HG03159 (cell line): ENCODE measurements around the gene ARSJ.
A peak's percentile ranks its signal among the peaks of the same experiment; 100 is the strongest.
"Not testable (repeated sequence)": the region's sequence is repeated elsewhere in the genome, so short reads cannot be mapped to it uniquely, and the experiment has no call there.

Experiments
- ATAC-seq: cut with Tn5 transposase; IDR thresholded peaks from one replicate; pipeline ENCODE4 v1.9.1; 2021; ENCODE audit warnings: mild to moderate bottlenecking, moderate library complexity; ENCODE audit not compliant: unreplicated experiment

ARSJ gene

DNA sequence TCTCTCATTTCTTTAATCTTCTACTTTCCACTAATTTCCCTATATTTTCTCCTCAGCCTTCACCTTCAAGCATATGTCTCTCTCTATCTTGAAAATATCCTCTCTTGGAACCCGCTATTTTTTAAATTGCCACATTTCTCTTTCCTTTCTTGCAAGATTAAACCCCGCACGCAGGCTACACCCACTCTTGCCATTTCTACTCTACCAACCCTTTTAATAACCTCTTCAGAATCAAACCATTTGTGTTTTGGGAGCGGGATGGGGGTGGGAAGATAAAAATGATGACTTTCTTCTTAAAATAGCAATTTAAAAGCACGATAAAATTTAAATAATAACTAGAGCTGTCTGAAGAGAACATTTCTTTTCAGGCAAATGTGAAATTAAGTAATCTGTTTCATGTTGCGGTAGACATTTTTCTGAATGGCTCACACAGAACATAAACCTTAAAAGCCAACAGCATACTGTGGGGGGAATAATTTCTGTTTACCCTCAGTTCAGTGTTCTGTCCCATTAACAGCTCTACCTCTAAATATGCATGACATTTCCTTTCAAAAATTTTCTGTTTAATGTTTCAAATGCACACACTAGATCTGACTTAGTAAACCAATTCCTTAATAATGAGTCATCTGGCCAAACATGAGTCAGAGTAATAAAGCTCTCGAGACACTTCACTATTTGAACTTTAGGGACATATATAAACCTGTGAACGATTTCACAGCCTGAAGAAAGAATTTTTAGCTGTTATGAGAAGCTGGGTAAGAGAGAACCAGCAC, 20.5 kb downstream of the ARSJ start:
- no peak for ATAC-seq

DNA sequence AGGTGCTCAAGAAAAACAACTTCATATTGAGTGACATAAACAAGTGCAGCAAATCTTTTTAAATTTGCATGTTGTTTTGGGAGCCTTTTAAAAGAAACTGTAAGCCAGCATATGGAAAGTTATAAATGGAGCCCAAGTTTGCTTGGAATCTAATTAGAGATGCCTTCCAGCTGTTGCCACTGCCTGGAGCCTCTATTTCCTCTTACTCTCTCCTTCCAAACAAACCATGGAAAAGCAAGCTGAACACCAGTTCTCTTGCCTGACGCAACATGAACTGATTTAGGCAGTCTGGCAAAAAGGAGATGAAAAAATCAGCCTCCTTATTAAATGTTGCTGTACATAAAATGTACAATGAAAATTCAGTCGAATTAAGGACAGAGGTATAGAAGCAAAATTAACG, 21.5 kb downstream of the ARSJ start:
- no peak for ATAC-seq

DNA sequence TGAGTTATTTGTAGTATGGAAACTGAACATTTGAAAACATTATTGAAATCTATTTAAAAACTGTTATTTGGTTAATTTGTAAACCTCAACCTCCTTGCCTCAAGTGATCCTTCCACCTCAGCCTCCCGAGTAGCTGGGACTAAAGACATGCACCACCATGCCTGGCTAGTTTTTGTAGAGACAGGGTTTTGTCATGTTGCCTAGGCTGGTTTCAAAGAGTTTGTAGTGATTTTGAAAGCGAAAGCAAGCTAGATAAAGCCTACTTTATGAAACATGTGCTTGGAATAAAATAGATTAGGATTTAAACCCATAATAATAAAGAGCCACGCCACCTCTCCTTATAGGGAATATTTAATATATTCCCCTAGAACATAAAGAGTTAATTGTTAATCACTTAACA, 23.5 kb downstream of the ARSJ start:
- ATAC-seq = no peak

DNA sequence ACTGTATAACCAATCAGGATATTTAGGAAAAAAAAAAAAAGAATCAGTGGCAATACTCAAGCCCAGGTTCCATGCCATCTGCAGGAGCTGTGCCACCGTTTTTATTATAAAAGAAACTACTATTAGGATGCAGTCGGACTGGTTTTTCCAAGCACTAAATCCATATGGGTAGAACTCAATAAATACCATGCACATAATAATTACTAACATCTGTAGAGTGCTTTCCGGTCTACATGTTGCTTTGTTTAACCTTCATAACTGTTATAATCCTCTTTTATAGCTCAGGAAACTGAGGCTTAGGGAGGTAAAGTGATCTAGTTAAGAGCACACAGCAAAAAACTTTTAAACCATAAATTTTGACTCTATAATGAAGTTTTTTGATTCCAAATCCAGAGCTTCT, 24.0 kb downstream of the ARSJ start:
- no peak for ATAC-seq

DNA sequence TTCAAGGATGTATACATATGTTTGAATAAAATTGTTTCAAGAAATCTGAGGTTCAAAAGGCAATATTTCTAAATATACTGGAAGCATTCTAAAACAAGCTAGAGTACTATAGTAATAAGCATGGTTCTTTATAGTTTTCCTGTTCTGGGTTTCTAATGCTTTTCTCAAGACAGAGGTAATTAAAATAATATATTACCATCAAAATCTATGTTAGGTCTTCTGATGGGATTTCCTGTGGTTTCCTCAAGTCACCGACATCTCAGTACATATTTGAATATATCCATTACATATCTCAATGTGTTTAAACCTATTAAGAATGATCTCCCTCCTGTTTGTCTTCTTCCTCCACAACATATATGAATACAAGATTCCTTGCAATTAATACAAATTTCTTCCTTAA, 25.6 kb downstream of the ARSJ start:
- no peak for ATAC-seq

DNA sequence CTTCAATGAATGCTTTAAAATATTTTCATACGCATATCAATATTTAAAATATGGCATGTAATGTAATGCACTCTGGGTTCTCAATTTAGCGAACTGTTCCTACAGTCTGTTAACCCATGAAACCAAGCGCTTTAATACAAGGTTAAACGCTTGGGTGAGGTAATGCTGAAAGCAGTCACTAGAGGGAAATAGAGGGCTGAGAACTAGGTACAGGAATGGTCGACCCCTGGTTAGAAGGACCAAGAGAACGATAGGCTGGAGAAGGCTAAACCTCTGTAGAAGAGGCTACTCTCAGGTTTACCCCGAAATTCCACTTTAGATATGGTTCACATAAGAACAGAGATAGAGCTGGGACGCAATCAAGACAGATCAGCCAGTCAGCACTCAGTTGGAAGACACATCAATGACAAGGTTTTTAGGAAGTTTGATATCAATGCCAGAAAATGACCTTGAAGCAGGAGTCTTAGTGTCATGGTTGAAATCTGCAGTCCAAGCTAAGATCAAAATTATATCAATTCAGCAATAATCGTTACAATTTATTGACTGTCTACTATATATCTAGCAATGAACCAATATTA, 26.9 kb downstream of the ARSJ start:
- peak; percentile 90 for ATAC-seq

DNA sequence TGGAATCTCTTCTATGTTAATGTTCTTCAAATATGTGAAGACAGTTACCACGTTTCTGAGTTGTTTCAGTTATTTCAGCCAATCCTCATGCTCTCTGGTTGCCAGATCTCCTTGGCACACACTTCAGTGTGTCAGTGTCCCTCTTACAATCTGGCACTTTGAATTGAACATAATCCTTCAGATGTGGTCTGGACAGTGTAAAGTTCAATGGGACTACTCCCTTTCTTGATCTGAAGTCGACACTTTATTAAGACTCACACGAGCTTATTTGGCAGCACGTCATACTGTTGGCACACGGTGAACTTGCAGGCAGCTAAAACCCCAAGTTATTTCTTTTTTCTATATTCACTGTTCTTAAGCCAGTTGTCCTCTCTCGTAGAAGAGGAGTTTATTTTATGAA, 28.2 kb downstream of the ARSJ start:
- no peak for ATAC-seq

DNA sequence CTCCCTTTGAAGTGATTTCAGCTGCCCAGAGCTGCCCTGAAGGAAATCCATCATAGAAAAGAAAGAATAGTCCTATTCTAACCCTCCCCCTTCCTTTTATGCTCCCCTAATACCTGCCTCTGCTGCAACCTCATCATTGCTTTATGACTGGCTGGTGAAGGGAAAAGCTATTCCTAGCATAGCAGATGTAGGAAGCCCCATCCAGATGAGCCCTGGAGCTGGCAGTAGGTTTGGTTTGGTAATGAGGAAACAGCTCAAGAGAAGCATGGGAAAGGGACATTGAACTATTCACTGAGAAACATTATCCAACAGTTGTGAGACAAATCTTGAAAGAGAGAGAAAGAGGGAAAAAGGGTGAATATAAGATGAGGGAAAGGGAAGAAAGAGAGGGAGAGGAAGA, 29.2 kb downstream of the ARSJ start:
- no peak for ATAC-seq

DNA sequence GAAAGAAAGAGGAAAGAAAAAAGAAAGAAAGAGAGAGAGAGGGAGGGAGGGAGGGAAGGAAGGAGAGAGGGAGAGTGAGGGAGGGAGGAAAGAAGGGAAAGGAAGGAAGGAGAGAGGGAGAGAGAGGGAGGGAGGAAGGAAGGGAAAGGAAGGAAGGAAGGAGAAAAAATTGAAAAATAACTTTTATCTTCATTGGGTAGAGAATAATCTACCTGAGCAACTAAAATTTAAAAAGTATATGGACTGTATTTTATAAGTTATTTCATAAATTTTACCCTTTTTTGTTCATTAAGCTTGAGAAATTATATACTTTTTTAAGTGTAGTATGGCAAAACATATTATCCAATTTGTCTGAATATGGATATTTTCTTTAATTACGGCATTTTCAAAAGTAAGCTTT, 32.0 kb downstream of the ARSJ start:
- no peak for ATAC-seq

DNA sequence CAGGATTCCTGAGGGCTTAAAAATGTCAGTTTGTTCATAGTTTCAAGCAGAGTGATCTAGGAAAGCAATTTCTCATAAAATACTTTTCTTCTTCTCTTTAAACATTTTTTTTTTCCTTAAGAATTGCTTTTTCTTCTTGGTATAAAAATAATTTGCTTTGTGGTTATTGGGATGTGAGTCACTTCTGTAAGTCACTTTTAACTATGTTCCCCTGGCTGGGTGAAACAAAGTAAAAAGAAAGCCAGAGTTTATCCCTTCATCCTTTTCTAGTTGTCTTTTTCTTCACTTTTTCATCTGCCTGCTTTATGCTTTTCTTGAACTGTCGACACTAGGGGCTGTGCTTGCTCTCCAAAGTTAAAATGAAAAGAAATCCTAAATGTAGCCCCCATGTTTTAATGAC, 33.5 kb downstream of the ARSJ start:
- ATAC-seq = no peak

DNA sequence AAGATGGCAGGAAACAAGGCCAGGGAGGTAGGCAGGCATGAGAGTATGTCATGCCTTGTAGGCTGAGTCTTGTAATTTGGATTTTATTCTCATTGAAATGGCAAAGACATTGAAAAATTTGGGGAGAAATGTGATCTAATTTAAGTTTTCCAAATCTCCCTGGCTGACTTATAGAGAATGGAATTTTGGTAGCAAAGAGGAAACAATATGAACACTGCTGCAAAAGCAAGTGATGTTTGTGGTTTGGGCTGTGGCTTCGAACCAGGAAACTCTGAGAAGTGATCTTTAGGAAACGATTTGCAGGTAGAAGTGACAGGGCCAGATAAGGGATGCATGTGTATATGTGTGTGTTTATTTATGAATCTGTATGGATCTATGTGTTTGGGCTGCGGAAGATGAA, 35.6 kb downstream of the ARSJ start:
- no peak for ATAC-seq

DNA sequence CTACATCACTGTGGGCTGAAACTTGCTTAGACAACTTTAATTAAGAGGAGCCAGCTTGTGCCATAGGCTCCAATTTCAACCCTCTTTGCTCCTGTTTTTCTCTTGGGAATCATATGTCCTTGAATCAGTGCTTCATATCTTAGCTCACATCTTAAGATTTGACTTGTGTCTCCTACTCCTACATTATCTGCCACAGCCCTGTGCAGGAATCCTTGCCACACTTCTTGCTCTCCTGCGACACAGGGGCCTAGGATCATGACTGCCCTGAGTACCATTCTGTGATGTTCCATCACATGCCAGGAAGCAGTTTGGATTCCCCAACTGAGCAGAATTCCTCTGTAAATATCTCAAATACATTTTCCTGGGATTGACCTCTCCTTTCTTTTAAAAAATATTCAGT, 36.4 kb downstream of the ARSJ start:
- no peak for ATAC-seq

DNA sequence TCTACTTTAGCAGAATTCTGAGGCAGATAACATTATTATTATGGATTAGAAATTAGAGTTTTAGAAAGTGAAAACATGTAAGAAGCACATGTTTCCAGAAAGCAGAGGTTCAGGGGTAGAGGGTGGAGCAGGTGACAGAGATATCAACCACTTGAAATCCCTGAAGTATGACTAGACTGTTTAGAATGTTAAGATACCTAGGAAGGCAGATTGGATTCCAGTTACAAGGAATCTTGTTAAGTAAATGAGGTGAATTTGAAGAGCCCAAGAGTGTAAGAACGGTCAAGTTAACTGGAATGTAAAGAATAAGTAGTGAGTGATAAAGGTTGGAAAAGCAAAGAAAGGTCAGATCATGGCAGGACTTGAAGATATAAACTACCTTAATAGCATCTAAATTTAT, 37.6 kb downstream of the ARSJ start:
- ATAC-seq = no peak

DNA sequence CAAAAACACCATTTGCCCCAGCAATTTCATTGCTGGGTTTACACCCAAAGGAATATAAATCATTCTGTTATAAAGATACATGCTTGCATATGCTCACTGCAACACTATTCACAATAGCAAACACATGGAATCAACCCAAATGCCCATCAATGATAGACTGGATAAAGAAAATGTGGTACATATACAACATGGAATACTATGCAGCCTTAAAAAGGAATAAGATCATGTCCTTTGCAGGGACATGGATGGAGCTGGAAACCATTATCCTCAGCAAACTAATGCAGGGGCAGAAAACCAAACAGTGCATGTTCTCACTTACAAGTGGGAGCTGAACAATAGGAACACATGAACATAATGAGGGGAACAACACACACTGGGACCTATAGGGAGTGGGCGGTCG, 39.3 kb downstream of the ARSJ start:
- not testable (repeated sequence) for ATAC-seq

DNA sequence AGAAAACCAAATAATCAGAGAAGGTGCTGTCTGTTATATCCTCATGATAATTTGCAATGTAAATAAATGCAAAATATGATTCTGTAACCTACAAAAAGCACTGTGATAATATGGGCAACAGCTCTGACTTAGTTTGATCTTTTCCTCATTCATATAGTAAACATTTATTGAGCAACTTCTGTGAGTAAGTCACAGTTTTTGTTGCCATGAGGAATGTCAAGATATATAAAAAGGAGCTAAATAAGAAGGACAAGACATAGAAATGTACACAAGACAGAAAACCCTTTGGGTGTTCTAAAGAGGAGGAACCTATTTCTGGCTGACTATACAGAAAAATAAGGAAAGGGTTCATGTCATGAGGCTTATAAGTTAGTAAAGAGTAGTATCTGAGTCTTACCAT, 44.3 kb downstream of the ARSJ start:
- no peak for ATAC-seq

DNA sequence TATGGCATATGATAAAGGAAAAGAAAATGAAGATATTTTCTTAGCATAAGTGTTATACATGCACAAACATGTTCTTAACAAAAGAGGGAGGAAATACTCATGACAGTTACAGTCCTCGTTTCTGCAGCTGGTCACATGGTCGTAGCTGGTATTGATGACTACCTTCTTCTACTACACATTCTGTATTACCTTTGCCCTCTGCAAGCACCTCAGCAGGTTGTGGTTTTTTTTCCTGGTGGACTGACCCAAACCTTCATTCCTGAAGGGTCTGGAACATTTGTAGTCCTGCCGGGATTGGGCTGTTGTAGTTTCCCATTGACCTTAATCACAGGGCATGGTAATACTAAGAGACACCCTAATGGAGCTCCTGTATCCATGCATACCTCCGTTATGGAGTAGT, 54.7 kb downstream of the ARSJ start:
- ATAC-seq = not testable (repeated sequence)

DNA sequence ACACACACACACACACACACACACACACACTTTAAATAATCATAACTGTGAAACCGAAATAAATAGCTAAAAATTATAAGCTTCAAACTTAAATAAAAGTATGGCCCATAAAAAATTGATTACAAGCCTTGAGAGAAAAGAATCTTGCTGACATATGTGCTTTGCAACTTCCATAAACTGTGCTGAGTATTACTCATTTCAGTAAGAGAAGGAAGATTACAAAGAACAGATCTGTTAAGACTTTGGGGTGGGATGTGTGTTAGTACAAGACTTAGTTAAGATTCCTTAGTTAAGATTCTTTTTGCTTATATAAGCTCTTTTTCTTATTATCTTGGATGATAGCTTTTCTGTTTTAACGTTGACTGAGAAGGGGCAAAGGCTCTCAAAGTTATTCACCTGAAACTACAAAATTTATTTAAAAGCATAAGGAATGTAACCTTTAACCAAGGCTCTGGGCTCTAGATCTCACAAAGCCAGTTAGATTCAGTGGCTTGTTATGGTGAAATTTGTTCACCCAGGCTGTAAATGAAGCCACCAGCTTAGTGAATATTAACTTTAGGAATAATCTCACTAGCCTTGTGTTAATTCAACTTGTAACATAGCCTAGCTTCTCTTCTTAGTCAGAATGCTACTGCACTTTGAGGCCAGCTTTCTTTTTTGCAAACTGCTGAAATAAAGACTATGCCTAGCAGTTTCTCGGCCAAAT, 58.2 kb downstream of the ARSJ start:
- ATAC-seq = no peak

DNA sequence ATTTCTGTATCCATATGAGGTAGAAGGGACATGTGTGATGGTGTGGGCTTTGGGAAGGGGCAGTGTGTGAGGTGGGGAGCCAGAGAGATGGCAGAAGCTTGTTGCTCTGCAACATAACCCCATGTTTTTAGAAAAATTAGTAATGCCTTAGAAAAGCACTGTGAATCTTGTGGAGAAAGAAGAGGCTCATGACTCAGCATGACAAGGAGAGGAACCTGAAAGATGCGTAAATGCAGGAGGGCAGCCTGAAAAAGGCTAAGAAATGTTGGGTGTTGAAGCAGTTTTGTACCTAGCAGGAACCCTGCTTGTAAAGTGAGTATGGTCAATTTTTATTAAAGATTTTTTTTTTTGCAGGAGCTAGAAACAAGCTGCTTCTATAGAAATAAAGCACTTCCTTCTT, 59.8 kb downstream of the ARSJ start:
- ATAC-seq = no peak

DNA sequence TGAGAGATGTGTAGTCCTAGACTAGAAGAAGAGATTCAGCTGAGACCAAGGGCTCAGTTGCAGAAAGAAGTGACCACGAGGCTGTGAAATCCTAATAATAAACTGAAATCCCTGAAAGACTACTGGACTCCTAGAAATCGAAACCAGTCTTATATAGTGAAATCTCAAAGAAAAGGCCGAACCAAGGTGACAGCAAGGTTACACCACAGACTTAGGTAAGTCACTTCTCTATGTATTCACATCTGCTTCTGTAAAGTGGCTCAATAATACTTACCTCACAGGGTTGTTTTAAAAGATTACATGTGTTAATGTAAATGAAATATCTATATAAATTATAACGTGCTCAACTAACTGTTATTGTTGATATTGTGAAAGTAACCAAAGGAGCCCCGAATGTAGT, 60.3 kb downstream of the ARSJ start:
- ATAC-seq = no peak

DNA sequence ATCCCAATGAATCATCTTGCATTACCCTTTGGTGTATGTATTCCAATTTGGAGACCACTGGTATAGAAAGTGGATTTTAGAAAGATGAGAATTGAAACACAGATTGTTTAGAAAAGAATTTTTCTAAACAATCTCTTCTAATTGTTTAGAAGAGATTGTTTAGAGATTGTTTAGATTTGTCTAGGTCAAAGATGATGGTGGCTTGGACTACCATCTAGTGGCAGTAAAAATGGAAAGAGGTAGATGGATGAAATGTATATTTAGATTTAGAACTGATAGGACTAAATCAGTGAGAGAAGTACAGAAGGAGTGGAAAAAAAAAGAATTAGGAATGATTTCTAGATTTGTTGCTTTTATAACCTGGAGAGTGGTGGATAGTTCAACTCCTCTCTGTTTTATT, 70.6 kb downstream of the ARSJ start:
- ATAC-seq = no peak

DNA sequence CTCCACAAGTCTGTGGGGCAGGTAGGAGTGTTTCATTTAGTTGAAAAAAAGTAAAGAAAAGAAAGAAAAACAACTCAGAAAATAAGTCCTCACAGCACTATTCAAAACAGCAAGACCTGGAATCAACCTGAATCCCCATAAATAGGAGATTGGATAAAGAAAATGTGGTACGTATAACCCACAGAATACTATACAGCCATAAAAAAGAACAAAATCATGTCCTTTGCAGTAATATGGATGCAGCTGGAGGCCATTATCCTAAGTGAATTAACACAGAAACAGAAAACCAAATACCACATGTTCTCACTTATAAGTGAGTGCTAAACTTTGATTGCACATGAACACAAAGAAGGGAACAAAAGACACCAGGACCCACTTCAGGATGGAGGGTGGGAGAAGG, 71.9 kb downstream of the ARSJ start:
- ATAC-seq = no peak

DNA sequence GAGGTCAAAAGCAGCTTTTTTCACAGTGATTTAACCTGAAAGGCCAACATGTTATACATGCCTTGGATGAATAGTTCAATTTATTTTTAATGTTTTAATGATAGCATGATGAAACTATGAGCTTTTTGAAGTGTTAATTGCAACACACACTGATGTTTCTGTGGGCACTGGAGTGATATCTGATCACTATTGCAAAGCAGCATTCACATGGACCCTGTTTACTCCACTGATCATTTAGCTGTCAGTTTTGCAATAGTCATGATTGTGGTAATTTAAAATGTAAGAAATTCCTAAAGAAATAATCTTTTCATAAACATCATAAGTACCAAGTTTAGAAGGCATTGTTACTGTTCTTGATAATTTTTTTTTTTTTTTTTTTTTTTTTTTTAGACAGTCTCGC, 74.1 kb downstream of the ARSJ start:
- no peak for ATAC-seq
